Activated CD4-positive, alpha-beta T cell treated with anti-CD3 and anti-CD28 coated beads, Interleukin-2, amount 10 ng/mL, durations not matched to agents 24 days and 14 days (primary cell): Measurements from ENCODE around the gene GTSE1. TPM values are rescaled to one million over a fixed set of nuclear protein-coding genes. Genes with fewer than 3 reads are reported as not detected.

ENCODE experiments used
- DNase-seq: peaks from one replicate; pipeline ENCODE4 v3.0.0; 2022
- H3K27ac Mint-ChIP-seq: one replicate; pipeline ENCODE4 v1.8.0; 2022; ENCODE audit warnings: mild to moderate bottlenecking, mixed read lengths
- H3K27me3 Mint-ChIP-seq: one replicate; pipeline ENCODE4 v1.8.0; 2022; ENCODE audit warnings: mixed read lengths
- H3K36me3 Mint-ChIP-seq: one replicate; pipeline ENCODE4 v1.8.0; 2022; ENCODE audit warnings: low read depth, mild to moderate bottlenecking, mixed read lengths
- H3K4me1 Mint-ChIP-seq: one replicate; pipeline ENCODE4 v1.8.0; 2021; ENCODE audit warnings: mixed read lengths
- H3K4me3 Mint-ChIP-seq: one replicate; pipeline ENCODE4 v1.8.0; 2022; ENCODE audit warnings: mild to moderate bottlenecking, moderate library complexity, mixed read lengths
- H3K9me3 Mint-ChIP-seq: one replicate; pipeline ENCODE4 v1.8.0; 2021; ENCODE audit warnings: mixed read lengths
- intact Hi-C: fragments of 100-400 bp; cut with micrococcal nuclease; formaldehyde crosslinking; loops from one replicate; pipeline ENCODE4 v1.15.1; 2023
- total RNA-seq: library from RNA; stranded (reverse); gene quantifications from 2 replicates; pipeline ENCODE4 v1.2.3, GENCODE V29; 2022

Gene GTSE1
- total RNA-seq, 1 donor from 2014 or later, result 37.6 TPM

- intact Hi-C loops, result no loop called here
- Mint-ChIP-seq H3K4me3 (no peak overlapping the region), H3K9me3 (no peaks in the 10 kb centered on the region), H3K27ac (no peak overlapping the region), H3K4me1 (no peaks in the 10 kb centered on the region), H3K36me3 (peaks cover 51% of the 10 kb centered on the region), H3K27me3 (no peaks in the 10 kb centered on the region)
- no peak for DNase-seq
Measured at GRCh38 chr22:46319319-46319718, 22.6 kb downstream of the GTSE1 start.

GRCh38 chr22:46320166-46320710 lies 23.6 kb downstream of the GTSE1 start:
- Mint-ChIP-seq H3K4me3 (no peak overlapping the region), H3K9me3 (no peaks in the 10 kb centered on the region), H3K4me1 (no peaks in the 10 kb centered on the region), H3K27me3 (no peaks in the 10 kb centered on the region), H3K27ac (no peak overlapping the region), H3K36me3 (peaks cover 54% of the 10 kb centered on the region)
- intact Hi-C loops, result no loop called here
- DNase-seq, result no peak

- Mint-ChIP-seq H3K4me3 (no peak overlapping the region), H3K27me3 (no peaks in the 10 kb centered on the region), H3K4me1 (no peaks in the 10 kb centered on the region), H3K27ac (no peak overlapping the region), H3K9me3 (no peaks in the 10 kb centered on the region), H3K36me3 (peaks cover 55% of the 10 kb centered on the region)
- intact Hi-C loops, result no loop called here
- no peak for DNase-seq
Measured at GRCh38 chr22:46320716-46321386, 24.2 kb downstream of the GTSE1 start.

- H3K27me3 Mint-ChIP-seq, result no peaks in the 10 kb centered on the region
- H3K4me1 Mint-ChIP-seq, result no peaks in the 10 kb centered on the region
- no peaks in the 10 kb centered on the region for H3K9me3 Mint-ChIP-seq
- H3K27ac Mint-ChIP-seq, result no peak overlapping the region
- DNase-seq, result no peak
- intact Hi-C loops, result no loop called here
- H3K36me3 Mint-ChIP-seq, result peaks cover 60% of the 10 kb centered on the region
- no peak overlapping the region for H3K4me3 Mint-ChIP-seq
Measured at GRCh38 chr22:46322711-46323110, 26.0 kb downstream of the GTSE1 start.

GRCh38 chr22:46323162-46323561 lies 26.5 kb downstream of the GTSE1 start:
- Mint-ChIP-seq H3K9me3 (no peaks in the 10 kb centered on the region), H3K4me1 (no peaks in the 10 kb centered on the region), H3K27ac (no peak overlapping the region), H3K4me3 (no peak overlapping the region), H3K27me3 (no peaks in the 10 kb centered on the region), H3K36me3 (peaks cover 57% of the 10 kb centered on the region)
- intact Hi-C loops, result no loop called here
- no peak for DNase-seq

GRCh38 chr22:46326066-46326680 lies 29.5 kb downstream of the GTSE1 start:
- H3K4me3 Mint-ChIP-seq, result no peak overlapping the region
- no peaks in the 10 kb centered on the region for H3K9me3 Mint-ChIP-seq
- H3K27me3 Mint-ChIP-seq, result no peaks in the 10 kb centered on the region

GRCh38 chr22:46327691-46328465 lies 31.2 kb downstream of the GTSE1 start:
- Mint-ChIP-seq H3K27me3 (no peaks in the 10 kb centered on the region), H3K9me3 (no peaks in the 10 kb centered on the region), H3K36me3 (peaks cover 45% of the 10 kb centered on the region), H3K4me3 (no peak overlapping the region), H3K27ac (no peak overlapping the region), H3K4me1 (no peaks in the 10 kb centered on the region)
- DNase-seq, result no peak
- intact Hi-C loops, result no loop called here

More at GRCh38 chr22:46326066-46326680, 29.5 kb downstream of the GTSE1 start:
- intact Hi-C loops, result no loop called here
- H3K36me3 Mint-ChIP-seq, result peaks cover 46% of the 10 kb centered on the region
- no peaks in the 10 kb centered on the region for H3K4me1 Mint-ChIP-seq
- DNase-seq, result no peak
- no peak overlapping the region for H3K27ac Mint-ChIP-seq

- Mint-ChIP-seq H3K4me1 (no peaks in the 10 kb centered on the region), H3K27me3 (no peaks in the 10 kb centered on the region), H3K4me3 (no peak overlapping the region), H3K36me3 (peaks cover 42% of the 10 kb centered on the region), H3K27ac (no peak overlapping the region), H3K9me3 (no peaks in the 10 kb centered on the region)
- no peak for DNase-seq
- intact Hi-C loops, result no loop called here
Measured at GRCh38 chr22:46328797-46329196, 32.1 kb downstream of the GTSE1 start.

- Mint-ChIP-seq H3K9me3 (no peaks in the 10 kb centered on the region), H3K36me3 (peaks cover 36% of the 10 kb centered on the region), H3K4me1 (peaks cover 2% of the 10 kb centered on the region), H3K27me3 (no peaks in the 10 kb centered on the region), H3K27ac (no peak overlapping the region), H3K4me3 (no peak overlapping the region)
- intact Hi-C loops, result loop anchor here (10.0 kb wide), 1 partner anchor 325 kb away; no protein-coding TSS in a partner anchor
- no peak for DNase-seq
Measured at GRCh38 chr22:46329616-46330015, 32.9 kb downstream of the GTSE1 start.

- Mint-ChIP-seq H3K27me3 (no peaks in the 10 kb centered on the region), H3K36me3 (peaks cover 35% of the 10 kb centered on the region), H3K4me1 (peaks cover 2% of the 10 kb centered on the region), H3K27ac (no peak overlapping the region), H3K4me3 (no peak overlapping the region), H3K9me3 (no peaks in the 10 kb centered on the region)
- intact Hi-C loops, result loop anchor here (10.0 kb wide), 1 partner anchor 326 kb away; no protein-coding TSS in a partner anchor
- DNase-seq, result no peak
Measured at GRCh38 chr22:46330426-46330825, 33.8 kb downstream of the GTSE1 start.

GRCh38 chr22:46331496-46331895 lies 34.8 kb downstream of the GTSE1 start:
- Mint-ChIP-seq H3K36me3 (peaks cover 30% of the 10 kb centered on the region), H3K27ac (no peak overlapping the region), H3K9me3 (no peaks in the 10 kb centered on the region), H3K27me3 (no peaks in the 10 kb centered on the region), H3K4me3 (no peak overlapping the region), H3K4me1 (peaks cover 4% of the 10 kb centered on the region)
- DNase-seq, result no peak
- intact Hi-C loops, result loop anchor here (10.0 kb wide), 1 partner anchor 327 kb away; no protein-coding TSS in a partner anchor

GRCh38 chr22:46335201-46336118 lies 38.8 kb downstream of the GTSE1 start, which contains the start of gene TRMU:
TRMU (plus strand) TSS chr22:46335714; CDS start chr22:46335765, 51 bp downstream.
- Mint-ChIP-seq H3K4me1 (peaks cover 24% of the 10 kb centered on the region), H3K27ac (peak within 1 kb of the TSS; percentile 96), H3K4me3 (peak within 1 kb of the TSS; percentile 91), H3K9me3 (no peaks in the 10 kb centered on the region), H3K27me3 (no peaks in the 10 kb centered on the region), H3K36me3 (peaks cover 41% of the 10 kb centered on the region)
- intact Hi-C loops, result loop anchor here (10.0 kb wide), 1 partner anchor 331 kb away; no protein-coding TSS in a partner anchor
- peak; percentile 94 for DNase-seq
